ENCODE data around the gene RAD51B. TPM values are rescaled to one million over a fixed set of nuclear protein-coding genes. Genes with fewer than 3 reads are reported as not detected.

The RAD51B gene
- total RNA-seq, 1 experiment from 2014 or later: 16.7 TPM

DNA sequence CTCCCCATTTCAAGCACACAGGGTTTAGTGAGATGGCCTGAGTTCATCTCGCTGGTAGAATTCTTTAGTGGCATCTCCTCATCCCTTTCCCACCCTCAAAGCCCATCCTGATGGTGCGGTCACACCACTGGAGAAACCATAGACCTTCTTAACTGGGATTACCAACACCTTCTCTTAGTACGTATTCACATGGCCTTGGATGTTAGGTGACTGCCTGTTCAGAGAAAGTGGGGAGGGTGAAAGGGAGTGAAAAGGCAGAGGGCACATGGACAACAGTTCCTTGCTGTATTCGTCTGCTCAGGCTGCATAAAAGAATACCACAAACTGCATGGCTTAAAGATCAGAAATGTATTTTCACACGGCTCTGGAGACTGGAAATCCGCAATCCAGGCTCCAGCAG, 667.2 kb downstream of the RAD51B start:
- H2BK15ac ChIP-seq (ENCODE audit: low read depth, low read length): no peak overlapping the region
- Mint-ChIP-seq H3K4me3 (no peak overlapping the region), H3K9me3 (no peaks in the 10 kb centered on the region), H3K27me3 (ENCODE audit: low read depth) (no peaks in the 10 kb centered on the region; the same call in 1 of the 2 replicates), H3K27ac (no peak overlapping the region), H3K4me1 (peaks cover 9 to 14% of the 10 kb centered on the region in 2 experiments), H3K36me3 (ENCODE audit: insufficient read depth in 1 of 3, low read depth in 3 of 3) (no peaks in the 10 kb centered on the region)
- no peak overlapping the region for H4K91ac ChIP-seq (ENCODE audit: insufficient read length, low read depth, low read length)
- no peak overlapping the region for H2BK5ac ChIP-seq (ENCODE audit: insufficient read length, low read length)
- H2BK12ac ChIP-seq (ENCODE audit: insufficient read length, low read depth, low read length): no peak overlapping the region
- H3K79me2 ChIP-seq (ENCODE audit: insufficient read depth, low read length): no peaks in the 10 kb centered on the region
- no peak overlapping the region for H2BK20ac ChIP-seq (ENCODE audit: low read depth, low read length, poor library complexity, severe bottlenecking)
- no peak overlapping the region for H3T11ph ChIP-seq (ENCODE audit: low read length)
- H3K4me2 ChIP-seq (ENCODE audit: insufficient read depth, insufficient read length, low read length): no peak overlapping the region
- no peak overlapping the region for H2BK120ac ChIP-seq (ENCODE audit: low read depth, low read length, poor library complexity, severe bottlenecking)
- no CpG with 5 or more reads among the region's 6 CpGs for WGBS (ENCODE audit: extremely low coverage, insufficient read length, low lambda C conversion rate)
- no peak overlapping the region for H3K23ac ChIP-seq (ENCODE audit: insufficient read length, low read depth, low read length)
- no peak overlapping the region for H3K9ac ChIP-seq (ENCODE audit: extremely low read depth, insufficient read length, low read length)
- no peak for DNase-seq
- no peak overlapping the region for H2AK5ac ChIP-seq (ENCODE audit: insufficient read length, low read length)
- H2AFZ ChIP-seq (ENCODE audit: low read length): no peak overlapping the region
- no peak overlapping the region for H3K56ac ChIP-seq (ENCODE audit: insufficient read length, low read depth, low read length)
- TF ChIP-seq, protein P1, sequence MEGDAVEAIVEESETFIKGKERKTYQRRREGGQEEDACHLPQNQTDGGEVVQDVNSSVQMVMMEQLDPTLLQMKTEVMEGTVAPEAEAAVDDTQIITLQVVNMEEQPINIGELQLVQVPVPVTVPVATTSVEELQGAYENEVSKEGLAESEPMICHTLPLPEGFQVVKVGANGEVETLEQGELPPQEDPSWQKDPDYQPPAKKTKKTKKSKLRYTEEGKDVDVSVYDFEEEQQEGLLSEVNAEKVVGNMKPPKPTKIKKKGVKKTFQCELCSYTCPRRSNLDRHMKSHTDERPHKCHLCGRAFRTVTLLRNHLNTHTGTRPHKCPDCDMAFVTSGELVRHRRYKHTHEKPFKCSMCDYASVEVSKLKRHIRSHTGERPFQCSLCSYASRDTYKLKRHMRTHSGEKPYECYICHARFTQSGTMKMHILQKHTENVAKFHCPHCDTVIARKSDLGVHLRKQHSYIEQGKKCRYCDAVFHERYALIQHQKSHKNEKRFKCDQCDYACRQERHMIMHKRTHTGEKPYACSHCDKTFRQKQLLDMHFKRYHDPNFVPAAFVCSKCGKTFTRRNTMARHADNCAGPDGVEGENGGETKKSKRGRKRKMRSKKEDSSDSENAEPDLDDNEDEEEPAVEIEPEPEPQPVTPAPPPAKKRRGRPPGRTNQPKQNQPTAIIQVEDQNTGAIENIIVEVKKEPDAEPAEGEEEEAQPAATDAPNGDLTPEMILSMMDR (conservative IDR thresholded peaks at IDR 0.05): no peak
- no peak overlapping the region for H3K27ac ChIP-seq (ENCODE audit: insufficient read length, low read depth, low read length)
- no peak overlapping the region for H4K8ac ChIP-seq (replicated peaks; ENCODE audit: insufficient read length, low read depth, low read length)
- no peak overlapping the region for H4K5ac ChIP-seq (ENCODE audit: insufficient read length, low read depth, low read length)
- no peaks in the 10 kb centered on the region for H3K23me2 ChIP-seq (ENCODE audit: insufficient read length, low read depth, low read length, poor library complexity, severe bottlenecking)
- no peaks in the 10 kb centered on the region for H3K4me1 ChIP-seq (ENCODE audit: insufficient read depth, low read length)
- H3K79me1 ChIP-seq (ENCODE audit: insufficient read depth, low read depth, low read length, poor library complexity, severe bottlenecking): no peaks in the 10 kb centered on the region
- no peak overlapping the region for H3K18ac ChIP-seq (ENCODE audit: insufficient read length, low read depth, low read length)
- no peak overlapping the region for H3K14ac ChIP-seq (ENCODE audit: insufficient read depth, low read length)
- H3K9me3 ChIP-seq (ENCODE audit: control insufficient read depth, low read depth, low read length): no peaks in the 10 kb centered on the region
- H4K20me1 ChIP-seq (ENCODE audit: control insufficient read depth, insufficient read depth, insufficient read length): no peaks in the 10 kb centered on the region
- H3K27me3 ChIP-seq (ENCODE audit: insufficient read depth, low read length): no peaks in the 10 kb centered on the region
- H3K4ac ChIP-seq (ENCODE audit: low read depth, low read length): no peak overlapping the region
